SU-DHL-6 (cell line): Measurements from ENCODE around the gene CD99L2.

Source experiments
- EZH2phosphoT487 ChIP-seq: fragments of 200-600 bp; sonication (generic), shearing (Covaris generic); conservative IDR thresholded peaks from 2 replicates; pipeline ENCODE4 v1.6.1; 2018; ENCODE audit warnings: mild to moderate bottlenecking, antibody characterized with exemption, low read length, moderate library complexity, mixed read lengths
- TF ChIP-seq, protein P1 (sequence below): fragments of 200-600 bp; sonication (generic); IDR thresholded peaks from one replicate; pipeline ENCODE4 v1.5.1; 2017; ENCODE audit warnings: antibody characterized with exemption, mild to moderate bottlenecking, low read length, moderate library complexity; ENCODE audit not compliant: insufficient read depth, poor library complexity, severe bottlenecking

DNA sequence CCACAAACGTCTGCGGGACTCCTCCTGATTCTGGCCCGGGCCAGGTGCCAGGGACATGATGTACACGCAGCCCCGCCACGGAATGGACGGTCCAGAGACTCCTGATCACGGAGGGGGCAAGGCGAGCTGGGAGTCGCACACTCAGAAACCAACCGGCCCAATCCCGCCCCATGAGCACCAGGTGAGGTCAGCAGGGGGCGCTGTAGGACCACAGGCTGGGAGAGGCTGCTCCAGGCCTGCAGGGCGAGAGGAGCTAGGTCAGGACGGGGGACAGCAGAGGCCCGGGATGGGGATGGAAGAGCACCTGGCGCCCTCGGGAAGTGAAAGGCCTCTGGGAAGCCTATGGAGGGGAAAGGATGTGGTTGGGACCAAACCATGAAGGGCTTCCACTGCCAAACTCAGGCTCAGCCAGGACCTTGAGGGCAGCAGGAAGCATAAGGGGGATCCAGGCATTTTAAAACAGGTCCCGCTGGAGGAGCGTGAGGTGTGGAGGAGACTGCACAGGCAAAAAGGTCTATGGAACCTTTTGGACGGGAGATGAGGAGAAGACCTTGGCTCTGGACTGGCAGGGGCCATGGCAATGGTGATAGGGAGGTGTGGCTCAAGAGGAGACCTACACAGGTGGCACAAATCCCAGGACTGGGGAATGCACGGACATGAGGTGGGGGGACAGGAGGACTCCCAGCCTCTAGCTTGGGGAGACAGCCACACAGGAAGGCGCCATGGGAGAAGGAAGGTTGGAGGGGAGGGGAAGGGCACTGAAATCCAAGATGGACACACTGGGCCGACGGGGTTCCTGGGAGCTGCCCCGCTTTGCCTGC is 126.1 kb downstream of the CD99L2 start:
- TF ChIP-seq, protein P1, sequence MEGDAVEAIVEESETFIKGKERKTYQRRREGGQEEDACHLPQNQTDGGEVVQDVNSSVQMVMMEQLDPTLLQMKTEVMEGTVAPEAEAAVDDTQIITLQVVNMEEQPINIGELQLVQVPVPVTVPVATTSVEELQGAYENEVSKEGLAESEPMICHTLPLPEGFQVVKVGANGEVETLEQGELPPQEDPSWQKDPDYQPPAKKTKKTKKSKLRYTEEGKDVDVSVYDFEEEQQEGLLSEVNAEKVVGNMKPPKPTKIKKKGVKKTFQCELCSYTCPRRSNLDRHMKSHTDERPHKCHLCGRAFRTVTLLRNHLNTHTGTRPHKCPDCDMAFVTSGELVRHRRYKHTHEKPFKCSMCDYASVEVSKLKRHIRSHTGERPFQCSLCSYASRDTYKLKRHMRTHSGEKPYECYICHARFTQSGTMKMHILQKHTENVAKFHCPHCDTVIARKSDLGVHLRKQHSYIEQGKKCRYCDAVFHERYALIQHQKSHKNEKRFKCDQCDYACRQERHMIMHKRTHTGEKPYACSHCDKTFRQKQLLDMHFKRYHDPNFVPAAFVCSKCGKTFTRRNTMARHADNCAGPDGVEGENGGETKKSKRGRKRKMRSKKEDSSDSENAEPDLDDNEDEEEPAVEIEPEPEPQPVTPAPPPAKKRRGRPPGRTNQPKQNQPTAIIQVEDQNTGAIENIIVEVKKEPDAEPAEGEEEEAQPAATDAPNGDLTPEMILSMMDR: peak; percentile 49
- TF ChIP-seq EZH2phosphoT487: no peak
